Loucy (cell line): Measurements from ENCODE around the gene RAB11FIP5.
"Not testable (repeated sequence)": the region's sequence is repeated elsewhere in the genome, so short reads cannot be mapped to it uniquely, and the experiment has no call there.

ENCODE experiments used
- H2AFZ ChIP-seq: fragments of 200-600 bp; sonication (generic); 2 replicates; pipeline ENCODE4 v1.6.0; 2016; ENCODE audit warnings: antibody characterized with exemption, mild to moderate bottlenecking, low read length, moderate library complexity
- H3F3A ChIP-seq: fragments of 200-600 bp; 2 replicates; pipeline ENCODE4 v1.6.0; 2016; ENCODE audit warnings: antibody characterized with exemption, low read depth, mild to moderate bottlenecking
- H3K27me3 ChIP-seq: fragments of 200-600 bp; sonication (generic); 2 replicates; pipeline ENCODE4 v1.6.1; 2014; ENCODE audit warnings: low read length, mild to moderate bottlenecking; ENCODE audit not compliant: insufficient read depth, poor library complexity, severe bottlenecking
- H3K36me3 ChIP-seq: fragments of 200-600 bp; sonication (generic); 2 replicates; pipeline ENCODE4 v1.6.1; 2016; ENCODE audit warnings: low read length; ENCODE audit not compliant: insufficient read depth
- H3K4me1 ChIP-seq: fragments of 200-600 bp; sonication (generic); 2 replicates; pipeline ENCODE4 v1.5.1; 2014; ENCODE audit warnings: low read length, mild to moderate bottlenecking; ENCODE audit not compliant: insufficient read depth, poor library complexity, severe bottlenecking
- H3K4me2 ChIP-seq: fragments of 200-600 bp; sonication (generic); 2 replicates; pipeline ENCODE4 v1.6.0; 2014; ENCODE audit warnings: antibody characterized with exemption, low read length, low read depth, mild to moderate bottlenecking; ENCODE audit not compliant: poor library complexity, severe bottlenecking
- H3K4me3 ChIP-seq: fragments of 200-600 bp; sonication (generic); 2 replicates; pipeline ENCODE4 v1.5.1; 2014; ENCODE audit warnings: low read length, mild to moderate bottlenecking, mixed read lengths; ENCODE audit not compliant: poor library complexity, severe bottlenecking
- H3K79me2 ChIP-seq: fragments of 200-600 bp; sonication (generic); 2 replicates; pipeline ENCODE4 v1.6.1; 2014; ENCODE audit warnings: low read length; ENCODE audit not compliant: insufficient read depth
- H3K9ac ChIP-seq: fragments of 200-600 bp; sonication (generic); 2 replicates; pipeline ENCODE4 v1.6.0; 2014; ENCODE audit warnings: mild to moderate bottlenecking, low read depth, low read length, moderate library complexity; ENCODE audit not compliant: poor library complexity, severe bottlenecking
- H3K9me2 ChIP-seq: fragments of 200-600 bp; sonication (generic); replicated peaks from 2 replicates; pipeline ENCODE4 v1.6.1; 2016; ENCODE audit warnings: low read depth, low read length, mixed read lengths
- H3K9me3 ChIP-seq: fragments of 200-600 bp; sonication (generic); 2 replicates; pipeline ENCODE4 v1.6.1; 2014; ENCODE audit warnings: mild to moderate bottlenecking, antibody characterized with exemption, low read length, low read depth; ENCODE audit not compliant: insufficient read depth
- H4K20me1 ChIP-seq: fragments of 200-600 bp; sonication (generic); 2 replicates; pipeline ENCODE4 v1.6.0; 2014; ENCODE audit warnings: antibody characterized with exemption, low read length, mild to moderate bottlenecking; ENCODE audit not compliant: insufficient read depth, poor library complexity, severe bottlenecking
- CTCF ChIP-seq: fragments of 200-600 bp; sonication (generic); conservative IDR thresholded peaks from 2 replicates; pipeline ENCODE4 v1.5.1; 2014; ENCODE audit warnings: mild to moderate bottlenecking, antibody characterized with exemption, low read length
- EZH2phosphoT487 ChIP-seq: fragments of 200-600 bp; IDR thresholded peaks from 2 replicates; pipeline ENCODE4 v1.6.1; 2018; ENCODE audit warnings: antibody characterized with exemption, mild to moderate bottlenecking, moderate library complexity, borderline replicate concordance

The RAB11FIP5 gene

DNA sequence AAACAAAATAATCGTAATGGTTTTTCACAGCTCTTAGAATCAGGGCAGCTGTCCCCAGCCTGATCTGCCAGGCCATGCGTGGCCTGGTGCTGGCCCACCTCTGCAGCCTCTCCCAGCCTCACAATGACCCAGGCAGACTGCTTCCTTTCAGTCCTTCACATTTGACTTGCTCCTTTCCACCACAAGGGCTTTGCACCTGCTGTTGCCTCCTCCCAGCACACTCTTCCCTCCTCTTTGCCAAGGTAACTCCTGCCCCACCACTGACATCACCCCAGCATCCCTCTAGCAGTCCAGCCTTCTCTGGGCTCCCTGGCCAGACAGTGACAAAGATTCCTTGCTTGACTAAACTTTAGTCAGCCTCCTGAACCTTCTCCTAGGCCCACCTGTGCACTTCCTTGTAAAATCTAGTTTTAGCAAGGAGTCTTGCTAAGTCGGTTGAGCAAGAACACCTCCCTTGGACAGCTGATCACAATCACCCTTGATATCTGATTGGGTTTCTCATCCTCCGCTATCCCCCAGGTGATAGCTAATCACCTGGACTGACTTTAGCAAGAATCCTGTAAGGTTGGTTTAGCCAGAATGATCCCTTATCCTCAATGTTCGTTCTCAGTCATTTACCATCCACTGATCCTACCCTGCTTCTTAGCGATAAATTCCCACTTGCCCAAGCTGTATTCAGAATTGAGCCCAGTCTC, 16.2 kb upstream of the RAB11FIP5 start:
- no peak overlapping the region for H3K9ac ChIP-seq
- H3K9me2 ChIP-seq, result no peaks in the 10 kb centered on the region
- H2AFZ ChIP-seq, result no peak overlapping the region
- no peaks in the 10 kb centered on the region for H3F3A ChIP-seq
- H3K4me3 ChIP-seq, result no peak overlapping the region
- no peak overlapping the region for H3K4me2 ChIP-seq
- no peaks in the 10 kb centered on the region for H4K20me1 ChIP-seq
- H3K27me3 ChIP-seq, result no peaks in the 10 kb centered on the region
- no peaks in the 10 kb centered on the region for H3K9me3 ChIP-seq
- no peaks in the 10 kb centered on the region for H3K79me2 ChIP-seq
- H3K36me3 ChIP-seq, result no peaks in the 10 kb centered on the region
- TF ChIP-seq CTCF (no peak), EZH2phosphoT487 (no peak)
- H3K4me1 ChIP-seq, result no peaks in the 10 kb centered on the region

DNA sequence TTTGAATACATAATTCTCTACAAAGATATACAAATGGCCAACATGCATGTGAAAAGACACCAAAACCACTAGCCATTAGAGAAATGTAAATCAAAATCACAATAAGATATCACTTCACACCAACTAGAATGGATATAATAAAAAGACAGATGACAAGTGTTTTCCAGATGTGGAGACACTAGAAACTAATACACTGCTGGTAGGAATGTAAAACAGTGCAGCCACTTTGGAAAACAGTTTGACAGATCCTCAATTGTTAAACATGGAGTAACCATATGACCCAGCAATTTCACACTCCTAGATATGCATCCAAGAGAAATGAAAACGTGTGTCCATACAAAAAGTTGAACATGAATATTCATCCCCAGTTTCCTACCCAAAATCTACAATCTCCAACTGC, 9.8 kb upstream of the RAB11FIP5 start:
- no peak for TF ChIP-seq EZH2phosphoT487
- TF ChIP-seq CTCF, result no peak
- no peaks in the 10 kb centered on the region for H3K9me2 ChIP-seq
- no peak overlapping the region for H3K4me2 ChIP-seq
- H2AFZ ChIP-seq, result no peak overlapping the region
- no peak overlapping the region for H3K4me3 ChIP-seq
- no peaks in the 10 kb centered on the region for H3K27me3 ChIP-seq
- no peaks in the 10 kb centered on the region for H3K36me3 ChIP-seq
- H3K9ac ChIP-seq, result no peak overlapping the region
- H4K20me1 ChIP-seq, result no peaks in the 10 kb centered on the region
- no peaks in the 10 kb centered on the region for H3K9me3 ChIP-seq
- H3K79me2 ChIP-seq, result no peaks in the 10 kb centered on the region
- no peaks in the 10 kb centered on the region for H3F3A ChIP-seq
- H3K4me1 ChIP-seq, result no peaks in the 10 kb centered on the region

- not testable (repeated sequence) for H3F3A ChIP-seq, H3K36me3 ChIP-seq, H3K4me1 ChIP-seq, H3K27me3 ChIP-seq, H3K9me2 ChIP-seq, H2AFZ ChIP-seq, H4K20me1 ChIP-seq, H3K4me2 ChIP-seq, H3K9ac ChIP-seq, H3K4me3 ChIP-seq, H3K9me3 ChIP-seq, H3K79me2 ChIP-seq
These were observed 7.0 kb upstream of the RAB11FIP5 start for GRCh38 chr2:73119611-73120239.

GRCh38 chr2:73117441-73117840, 4.7 kb upstream of the RAB11FIP5 start:
- Histone ChIP-seq H3K9ac (no peak overlapping the region), H3K4me3 (no peak overlapping the region), H3F3A (0 out of 2 replicates have a peak, but pooled peaks cover 6% of the 10 kb centered on the region), H3K9me2 (no peaks in the 10 kb centered on the region), H3K36me3 (no peaks in the 10 kb centered on the region), H3K9me3 (no peaks in the 10 kb centered on the region), H3K27me3 (no peaks in the 10 kb centered on the region), H3K79me2 (no peaks in the 10 kb centered on the region), H3K4me1 (peaks cover 5% of the 10 kb centered on the region), H3K4me2 (no peak overlapping the region), H4K20me1 (no peaks in the 10 kb centered on the region), H2AFZ (no peak overlapping the region)
- TF ChIP-seq CTCF, result no peak
